ENCODE data around the gene VCX. TPM values are rescaled to one million over a fixed set of nuclear protein-coding genes. Genes with fewer than 3 reads are reported as not detected.

VCX gene
- total and polyA plus RNA-seq, 2 experiments from 2014 or later, result not detected

GRCh38 chrX:7852166-7852565, 9.2 kb downstream of the VCX start:
- Histone ChIP-seq H3K27ac (no peak overlapping the region), H3K9me3 (ENCODE audit: low read depth) (no peaks in the 10 kb centered on the region), H3K27me3 (no peaks in the 10 kb centered on the region), H3K4me1 (ENCODE audit: low read depth) (no peaks in the 10 kb centered on the region), H3K36me3 (no peaks in the 10 kb centered on the region), H3K4me3 (no peak overlapping the region)
- DNase-seq (ENCODE audit: low read depth in 1 of 2, low spot score in 1 of 2), result no peak
- no peak for TF ChIP-seq CTCF (IDR thresholded peaks at IDR 0.05; ENCODE audit: low read depth, low read length)

GRCh38 chrX:7872042-7872441, 29.1 kb downstream of the VCX start:
- TF ChIP-seq CTCF (IDR thresholded peaks at IDR 0.05; ENCODE audit: low read depth, low read length), result no peak
- DNase-seq (ENCODE audit: low read depth in 1 of 2, low spot score in 1 of 2), result no peak
- Histone ChIP-seq H3K27ac (no peak overlapping the region), H3K27me3 (no peaks in the 10 kb centered on the region), H3K4me1 (ENCODE audit: low read depth) (peaks cover 10% of the 10 kb centered on the region), H3K36me3 (no peaks in the 10 kb centered on the region), H3K9me3 (ENCODE audit: low read depth) (no peaks in the 10 kb centered on the region), H3K4me3 (no peak overlapping the region)

GRCh38 chrX:7876957-7877356, 34.0 kb downstream of the VCX start:
- no peak overlapping the region for H3K4me3 ChIP-seq
- TF ChIP-seq CTCF (IDR thresholded peaks at IDR 0.05; ENCODE audit: low read depth, low read length), result no peak
- no peak overlapping the region for H3K27ac ChIP-seq
- peaks cover 10% of the 10 kb centered on the region for H3K4me1 ChIP-seq (ENCODE audit: low read depth)
- no peaks in the 10 kb centered on the region for H3K27me3 ChIP-seq
- no peaks in the 10 kb centered on the region for H3K9me3 ChIP-seq (ENCODE audit: low read depth)
- DNase-seq (ENCODE audit: low read depth in 1 of 2, low spot score in 1 of 2), result no peak
- no peaks in the 10 kb centered on the region for H3K36me3 ChIP-seq

- no peak overlapping the region for H3K27ac ChIP-seq
- H3K4me3 ChIP-seq, result no peak overlapping the region
- no peaks in the 10 kb centered on the region for H3K27me3 ChIP-seq
- no peak for TF ChIP-seq CTCF (IDR thresholded peaks at IDR 0.05; ENCODE audit: low read depth, low read length)
- no peak for DNase-seq (ENCODE audit: low read depth in 1 of 2, low spot score in 1 of 2)
- H3K36me3 ChIP-seq, result no peaks in the 10 kb centered on the region
- no peaks in the 10 kb centered on the region for H3K4me1 ChIP-seq (ENCODE audit: low read depth)
- H3K9me3 ChIP-seq (ENCODE audit: low read depth), result no peaks in the 10 kb centered on the region
Measured at GRCh38 chrX:7889135-7889534, 46.2 kb downstream of the VCX start.

GRCh38 chrX:7889680-7890079, 46.7 kb downstream of the VCX start:
- DNase-seq (ENCODE audit: low read depth in 1 of 2, low spot score in 1 of 2), result no peak
- Histone ChIP-seq H3K27me3 (no peaks in the 10 kb centered on the region), H3K36me3 (no peaks in the 10 kb centered on the region), H3K27ac (no peak overlapping the region), H3K4me3 (no peak overlapping the region), H3K9me3 (ENCODE audit: low read depth) (no peaks in the 10 kb centered on the region), H3K4me1 (ENCODE audit: low read depth) (no peaks in the 10 kb centered on the region)
- no peak for TF ChIP-seq CTCF (IDR thresholded peaks at IDR 0.05; ENCODE audit: low read depth, low read length)

GRCh38 chrX:7891928-7892327, 49.0 kb downstream of the VCX start:
- DNase-seq (ENCODE audit: low read depth in 1 of 2, low spot score in 1 of 2), result no peak
- Histone ChIP-seq H3K4me1 (ENCODE audit: low read depth) (no peaks in the 10 kb centered on the region), H3K27ac (no peak overlapping the region), H3K36me3 (no peaks in the 10 kb centered on the region), H3K27me3 (no peaks in the 10 kb centered on the region), H3K4me3 (no peak overlapping the region), H3K9me3 (ENCODE audit: low read depth) (no peaks in the 10 kb centered on the region)
- no peak for TF ChIP-seq CTCF (IDR thresholded peaks at IDR 0.05; ENCODE audit: low read depth, low read length)
